Gastroesophageal sphincter (tissue), 3 donors: ENCODE results near the gene SLC46A2.

Experiments
- EP300 ChIP-seq: sonication (generic); formaldehyde crosslinking; IDR thresholded peaks from one replicate; pipeline ENCODE4 v1.6.1; 2017; ENCODE audit warnings: antibody characterized with exemption, mild to moderate bottlenecking
- POLR2AphosphoS5 ChIP-seq: sonication (generic); formaldehyde crosslinking; IDR thresholded peaks from one replicate; pipeline ENCODE4 v1.6.1; 2017; ENCODE audit warnings: antibody characterized with exemption
- TF ChIP-seq, protein P1 (sequence below), 4 experiments: fragments of 200-600 bp in 2 of 4; fragments of 450-650 bp in 2 of 4; sonication (generic) in 1 of 4; IDR thresholded peaks; one replicate each; pipeline ENCODE4 v1.5.1; 2017 to 2019; ENCODE audit warnings: antibody characterized with exemption in 4 of 4, mild to moderate bottlenecking in 2 of 4, moderate library complexity in 2 of 4

DNA sequence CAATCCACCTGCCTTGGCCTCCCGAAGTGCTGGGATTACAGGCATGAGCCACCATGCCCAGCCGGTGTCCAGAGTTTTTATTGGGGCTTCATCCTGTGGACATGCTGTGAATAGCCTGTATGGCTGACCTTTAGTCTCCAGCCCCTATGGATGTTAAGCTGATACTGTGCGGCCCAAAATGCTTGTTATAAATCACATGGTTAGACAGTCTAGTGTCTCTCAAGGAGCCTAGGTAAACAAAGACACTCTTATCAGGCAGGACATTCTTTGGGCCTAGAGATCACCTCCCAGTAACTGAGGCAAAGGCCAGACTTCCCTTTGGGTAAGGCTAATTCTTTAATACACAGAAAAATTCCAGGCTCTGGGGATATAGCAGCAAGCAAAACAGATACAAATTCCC lies 22.0 kb upstream of the SLC46A2 start:
- TF ChIP-seq POLR2AphosphoS5 (no peak), EP300 (no peak)
- TF ChIP-seq, protein P1, sequence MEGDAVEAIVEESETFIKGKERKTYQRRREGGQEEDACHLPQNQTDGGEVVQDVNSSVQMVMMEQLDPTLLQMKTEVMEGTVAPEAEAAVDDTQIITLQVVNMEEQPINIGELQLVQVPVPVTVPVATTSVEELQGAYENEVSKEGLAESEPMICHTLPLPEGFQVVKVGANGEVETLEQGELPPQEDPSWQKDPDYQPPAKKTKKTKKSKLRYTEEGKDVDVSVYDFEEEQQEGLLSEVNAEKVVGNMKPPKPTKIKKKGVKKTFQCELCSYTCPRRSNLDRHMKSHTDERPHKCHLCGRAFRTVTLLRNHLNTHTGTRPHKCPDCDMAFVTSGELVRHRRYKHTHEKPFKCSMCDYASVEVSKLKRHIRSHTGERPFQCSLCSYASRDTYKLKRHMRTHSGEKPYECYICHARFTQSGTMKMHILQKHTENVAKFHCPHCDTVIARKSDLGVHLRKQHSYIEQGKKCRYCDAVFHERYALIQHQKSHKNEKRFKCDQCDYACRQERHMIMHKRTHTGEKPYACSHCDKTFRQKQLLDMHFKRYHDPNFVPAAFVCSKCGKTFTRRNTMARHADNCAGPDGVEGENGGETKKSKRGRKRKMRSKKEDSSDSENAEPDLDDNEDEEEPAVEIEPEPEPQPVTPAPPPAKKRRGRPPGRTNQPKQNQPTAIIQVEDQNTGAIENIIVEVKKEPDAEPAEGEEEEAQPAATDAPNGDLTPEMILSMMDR (IDR thresholded peaks at IDR 0.05) = no peak
